Chondrocyte (in vitro differentiated cells): Measurements from ENCODE around the gene LNX1. TPM values are rescaled to one million over a fixed set of nuclear protein-coding genes. Genes with fewer than 3 reads are reported as not detected.

Experiments used
- DNase-seq: peaks from one replicate; pipeline ENCODE4 v3.0.0; 2021; ENCODE audit warnings: mixed read lengths, low spot score
- H3K27ac Mint-ChIP-seq: one replicate; pipeline ENCODE4 v1.8.0; 2021; ENCODE audit warnings: mild to moderate bottlenecking, moderate library complexity, mixed read lengths; ENCODE audit not compliant: unreplicated experiment
- H3K27me3 Mint-ChIP-seq: 2 replicates; pipeline ENCODE4 v1.8.0; 2021; ENCODE audit warnings: low read depth, mixed read lengths
- H3K36me3 Mint-ChIP-seq: 2 replicates; pipeline ENCODE4 v1.8.0; 2021; ENCODE audit warnings: low read depth, mixed read lengths
- H3K4me1 Mint-ChIP-seq: 2 replicates; pipeline ENCODE4 v1.8.0; 2021; ENCODE audit warnings: low read depth, mild to moderate bottlenecking, mixed read lengths
- H3K4me3 Mint-ChIP-seq: one replicate; pipeline ENCODE4 v1.8.0; 2021; ENCODE audit warnings: mild to moderate bottlenecking, moderate library complexity, mixed read lengths; ENCODE audit not compliant: unreplicated experiment
- H3K9me3 Mint-ChIP-seq: 2 replicates; pipeline ENCODE4 v1.8.0; 2021; ENCODE audit warnings: low read depth, mixed read lengths
- CTCF ChIP-seq: fragments of 200-600 bp; sonication (generic); IDR thresholded peaks from 2 replicates; pipeline ENCODE4 v1.5.0; 2021; ENCODE audit warnings: antibody characterized with exemption, mild to moderate bottlenecking, moderate library complexity
- total RNA-seq: library from RNA; stranded (reverse); gene quantifications from 3 replicates; pipeline ENCODE4 v1.2.1, GENCODE V29; 2021

The LNX1 gene
- total RNA-seq, 1 donor from 2014 or later, result 1.8 TPM

GRCh38 chr4:53584658-53585057 is 6.6 kb downstream of the LNX1 start:
- Mint-ChIP-seq H3K27ac (no peak overlapping the region), H3K36me3 (no peaks in the 10 kb centered on the region), H3K4me3 (no peak overlapping the region), H3K27me3 (no peaks in the 10 kb centered on the region), H3K9me3 (no peaks in the 10 kb centered on the region), H3K4me1 (peaks cover 35% of the 10 kb centered on the region)
- TF ChIP-seq CTCF, result no peak
- DNase-seq, result no peak

- no peaks in the 10 kb centered on the region for H3K36me3 Mint-ChIP-seq
- H3K4me1 Mint-ChIP-seq, result peaks cover 35% of the 10 kb centered on the region
- H3K27ac Mint-ChIP-seq, result no peak overlapping the region
- H3K9me3 Mint-ChIP-seq, result no peaks in the 10 kb centered on the region
- DNase-seq, result no peak
- H3K4me3 Mint-ChIP-seq, result no peak overlapping the region
- H3K27me3 Mint-ChIP-seq, result no peaks in the 10 kb centered on the region
- no peak for TF ChIP-seq CTCF
These were observed 7.8 kb downstream of the LNX1 start for GRCh38 chr4:53583513-53583912.

GRCh38 chr4:53582194-53582593 is 9.1 kb downstream of the LNX1 start:
- DNase-seq, result no peak
- Mint-ChIP-seq H3K27me3 (no peaks in the 10 kb centered on the region), H3K27ac (no peak overlapping the region), H3K4me1 (peaks cover 39% of the 10 kb centered on the region), H3K4me3 (no peak overlapping the region), H3K9me3 (no peaks in the 10 kb centered on the region), H3K36me3 (no peaks in the 10 kb centered on the region)
- TF ChIP-seq CTCF, result no peak

DNA sequence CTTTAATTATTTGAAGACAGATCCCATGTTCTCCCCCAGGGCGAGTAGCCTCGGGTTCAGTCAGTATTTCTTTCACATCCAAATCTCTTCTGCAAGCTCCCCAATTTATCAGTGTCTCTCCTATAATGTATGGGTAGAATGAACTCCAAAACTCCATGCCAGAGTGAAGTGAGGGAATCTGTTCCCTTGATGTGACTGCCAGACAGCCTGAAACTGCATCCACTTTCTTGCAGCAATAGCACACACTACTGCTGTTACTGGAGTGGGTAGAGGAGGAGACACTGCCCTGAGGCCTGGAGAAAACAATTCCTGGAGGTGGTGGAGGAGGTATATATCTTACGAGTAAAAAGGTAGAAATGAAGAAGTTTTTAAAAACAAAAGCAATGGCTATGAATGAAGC is 11.0 kb downstream of the LNX1 start:
- H3K4me1 Mint-ChIP-seq, result peaks cover 38% of the 10 kb centered on the region
- no peaks in the 10 kb centered on the region for H3K9me3 Mint-ChIP-seq
- no peak for TF ChIP-seq CTCF
- no peak for DNase-seq
- H3K4me3 Mint-ChIP-seq, result no peak overlapping the region
- H3K27me3 Mint-ChIP-seq, result no peaks in the 10 kb centered on the region
- no peak overlapping the region for H3K27ac Mint-ChIP-seq
- no peaks in the 10 kb centered on the region for H3K36me3 Mint-ChIP-seq

- no peaks in the 10 kb centered on the region for H3K27me3 Mint-ChIP-seq
- no peak for TF ChIP-seq CTCF
- no peaks in the 10 kb centered on the region for H3K9me3 Mint-ChIP-seq
- H3K36me3 Mint-ChIP-seq, result no peaks in the 10 kb centered on the region
- no peak overlapping the region for H3K4me3 Mint-ChIP-seq
- H3K4me1 Mint-ChIP-seq, result peaks cover 38% of the 10 kb centered on the region
- no peak overlapping the region for H3K27ac Mint-ChIP-seq
- DNase-seq, result no peak
These were observed 11.5 kb downstream of the LNX1 start for GRCh38 chr4:53579826-53580225.
